LNCaP clone FGC (cell line): ENCODE results near the gene ADAM11.

Experiments used
- DNase-seq: peaks from one replicate; pipeline ENCODE4 v3.0.0-alpha.2; 2011; ENCODE audit warnings: low read depth
- H3K4me3 ChIP-seq: 2 replicates; pipeline ENCODE4 v1.5.1; 2011; ENCODE audit warnings: mild to moderate bottlenecking, low read depth, low read length, control low read depth
- CTCF ChIP-seq: IDR thresholded peaks from 2 replicates; pipeline ENCODE4 v1.5.1; 2012; ENCODE audit warnings: mild to moderate bottlenecking; ENCODE audit not compliant: control insufficient read depth, insufficient read depth; ENCODE audit errors: extremely low read depth

Gene ADAM11

GRCh38 chr17:44829523-44830358 is 71.0 kb downstream of the ADAM11 start, which contains the start of gene GJC1:
Gene GJC1, minus strand, starts transcription at chr17:44830287. Its CDS starts 24,470 bp downstream, at chr17:44805817.
- DNase-seq, result no peak
- H3K4me3 ChIP-seq, result peak within 1 kb of the TSS; percentile 54
- no peak for TF ChIP-seq CTCF

- TF ChIP-seq CTCF, result no peak
- DNase-seq, result no peak
- peak overlapping the region; percentile 54 for H3K4me3 ChIP-seq
Measured at GRCh38 chr17:44830359-44831288, 71.8 kb downstream of the ADAM11 start.

GRCh38 chr17:44831371-44831770 is 72.6 kb downstream of the ADAM11 start:
- H3K4me3 ChIP-seq, result no peak overlapping the region
- DNase-seq, result no peak
- TF ChIP-seq CTCF, result no peak
